Dermis blood vessel endothelial cell (primary cell): ENCODE measurements around the gene SLC22A23. TPM values are rescaled to one million over a fixed set of nuclear protein-coding genes. Genes with fewer than 3 reads are reported as not detected.
"Not testable (repeated sequence)": the region's sequence is repeated elsewhere in the genome, so short reads cannot be mapped to it uniquely, and the experiment has no call there.

Source experiments
- DNase-seq: peaks from one replicate; pipeline ENCODE4 v3.0.0; 2010
- total RNA-seq: library from RNA; depleted of rRNA; stranded (reverse); fragments of >200 nt; gene quantifications from 2 replicates; pipeline ENCODE4 v1.2.3, GENCODE V29; 2014

Gene SLC22A23
- total RNA-seq, 1 donor from 2014 or later: 58.5 TPM

- no peak for DNase-seq
These were observed 195.4 kb downstream of the SLC22A23 start for GRCh38 chr6:3261518-3261820.

GRCh38 chr6:3260772-3261517 is 195.9 kb downstream of the SLC22A23 start:
- no peak for DNase-seq

DNA sequence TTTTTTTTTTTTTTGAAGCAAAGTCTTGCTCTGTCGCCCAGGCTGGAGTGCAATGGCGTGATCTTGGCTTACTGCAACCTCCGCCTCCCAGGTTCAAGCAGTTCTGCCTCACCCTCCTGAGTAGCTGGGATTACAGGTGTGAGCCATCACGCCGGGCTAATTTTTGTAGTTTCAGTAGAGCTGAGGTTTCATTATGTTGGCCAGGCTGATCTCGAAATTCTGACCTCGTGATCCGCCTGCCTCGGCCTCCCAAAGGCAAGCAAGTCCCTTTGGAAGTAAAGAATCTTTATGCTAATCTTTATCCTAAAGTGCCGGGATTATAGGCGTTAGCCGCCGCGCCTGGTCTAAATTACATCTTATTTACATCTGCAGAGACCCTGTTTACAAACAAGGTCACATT is 196.6 kb downstream of the SLC22A23 start:
- no peak for DNase-seq

DNA sequence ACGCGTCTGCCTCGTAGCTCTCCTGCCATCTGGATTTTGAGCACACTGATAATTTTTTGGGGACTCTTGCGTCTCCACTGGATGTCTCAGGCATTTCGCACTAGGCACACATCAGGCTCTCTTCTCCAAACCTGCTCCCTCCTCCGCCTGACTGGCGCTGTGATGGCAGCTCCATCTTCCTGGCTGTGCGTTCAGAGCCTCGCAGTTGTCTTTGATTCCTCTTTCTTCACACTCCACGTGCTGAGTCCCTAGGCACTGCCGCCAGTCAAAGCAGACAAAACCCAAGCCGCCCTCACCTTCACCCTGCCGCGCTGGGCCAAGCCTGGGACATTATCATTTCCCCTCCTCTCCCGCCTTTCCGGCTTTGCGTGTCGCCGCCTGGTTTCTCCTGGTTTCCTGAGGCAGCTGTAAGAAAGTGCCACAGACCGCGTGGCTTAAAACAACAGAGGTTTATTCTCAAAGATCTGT is 197.3 kb downstream of the SLC22A23 start:
- peak; percentile 45 for DNase-seq

DNA sequence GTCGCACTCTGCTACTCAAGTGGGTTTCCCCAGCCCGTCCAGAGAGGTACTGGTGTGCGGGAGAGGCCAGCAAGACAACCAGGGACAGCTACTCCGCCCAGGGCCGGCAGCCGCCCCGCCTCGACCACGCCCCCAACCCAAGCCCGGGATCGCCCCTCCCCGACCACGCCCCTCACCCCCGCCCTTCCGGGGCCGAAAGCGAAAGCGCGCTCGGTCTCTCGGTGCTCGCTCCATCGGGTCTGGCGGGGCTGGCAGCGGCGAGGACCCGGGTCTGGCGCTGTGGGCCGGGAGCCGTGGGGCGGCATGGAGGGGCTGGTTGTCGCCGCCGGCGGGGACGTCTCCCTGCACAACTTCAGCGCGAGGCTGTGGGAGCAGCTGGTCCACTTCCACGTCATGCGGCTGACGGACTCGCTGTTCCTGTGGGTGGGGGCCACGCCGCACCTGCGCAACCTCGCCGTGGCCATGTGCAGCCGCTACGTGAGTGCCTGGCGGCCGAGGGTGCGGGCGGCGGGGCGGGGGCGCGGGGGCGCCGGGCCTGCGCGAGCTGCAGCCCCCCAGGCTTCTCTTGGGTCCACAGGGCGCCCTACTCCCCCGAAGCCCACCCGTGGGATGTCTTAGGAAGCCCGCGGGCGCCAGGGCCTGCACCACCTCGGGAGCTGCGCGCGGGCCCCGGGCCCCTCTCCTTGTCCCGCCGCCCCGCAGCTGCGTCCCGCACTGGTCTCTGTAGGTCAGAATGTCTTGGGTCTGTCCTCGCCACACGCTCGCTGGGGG is 197.9 kb downstream of the SLC22A23 start, which contains the start of gene PSMG4:
Gene PSMG4, plus strand, starts transcription at position 228 of the 771 bp plus-strand sequence. Its CDS starts 76 bp downstream, at position 304.
- peak; percentile 91 for DNase-seq

- DNase-seq: no peak
These were observed 198.6 kb downstream of the SLC22A23 start for GRCh38 chr6:3258201-3258600.

GRCh38 chr6:3253597-3253961 is 203.3 kb downstream of the SLC22A23 start:
- no peak for DNase-seq

GRCh38 chr6:3252861-3253596 is 203.8 kb downstream of the SLC22A23 start:
- no peak for DNase-seq

DNA sequence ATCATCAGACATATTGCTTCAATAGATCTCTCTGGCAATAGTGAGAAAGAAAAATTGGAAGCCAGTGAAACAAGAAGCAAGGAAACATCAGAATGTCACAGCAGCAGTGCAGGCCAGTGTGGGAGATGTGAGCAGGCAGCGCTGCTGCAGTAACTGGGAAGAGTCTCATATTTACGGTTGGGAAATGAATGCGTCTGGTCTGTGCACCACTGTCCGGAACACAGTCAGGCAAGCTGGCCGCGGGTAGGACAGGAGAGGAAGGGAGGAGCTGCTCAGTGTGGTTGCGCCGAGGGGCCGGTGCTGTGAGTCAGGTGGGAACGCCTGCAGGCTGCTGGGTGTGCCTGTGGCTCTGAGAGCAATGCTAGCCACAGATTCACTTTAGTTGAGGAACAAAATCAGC is 204.5 kb downstream of the SLC22A23 start:
- DNase-seq: peak; percentile 48

GRCh38 chr6:3251462-3252314 is 205.2 kb downstream of the SLC22A23 start:
- DNase-seq: peak; percentile 88

GRCh38 chr6:3250231-3250675 is 206.6 kb downstream of the SLC22A23 start:
- no peak for DNase-seq

GRCh38 chr6:3249821-3250220 is 207.0 kb downstream of the SLC22A23 start:
- no peak for DNase-seq

DNA sequence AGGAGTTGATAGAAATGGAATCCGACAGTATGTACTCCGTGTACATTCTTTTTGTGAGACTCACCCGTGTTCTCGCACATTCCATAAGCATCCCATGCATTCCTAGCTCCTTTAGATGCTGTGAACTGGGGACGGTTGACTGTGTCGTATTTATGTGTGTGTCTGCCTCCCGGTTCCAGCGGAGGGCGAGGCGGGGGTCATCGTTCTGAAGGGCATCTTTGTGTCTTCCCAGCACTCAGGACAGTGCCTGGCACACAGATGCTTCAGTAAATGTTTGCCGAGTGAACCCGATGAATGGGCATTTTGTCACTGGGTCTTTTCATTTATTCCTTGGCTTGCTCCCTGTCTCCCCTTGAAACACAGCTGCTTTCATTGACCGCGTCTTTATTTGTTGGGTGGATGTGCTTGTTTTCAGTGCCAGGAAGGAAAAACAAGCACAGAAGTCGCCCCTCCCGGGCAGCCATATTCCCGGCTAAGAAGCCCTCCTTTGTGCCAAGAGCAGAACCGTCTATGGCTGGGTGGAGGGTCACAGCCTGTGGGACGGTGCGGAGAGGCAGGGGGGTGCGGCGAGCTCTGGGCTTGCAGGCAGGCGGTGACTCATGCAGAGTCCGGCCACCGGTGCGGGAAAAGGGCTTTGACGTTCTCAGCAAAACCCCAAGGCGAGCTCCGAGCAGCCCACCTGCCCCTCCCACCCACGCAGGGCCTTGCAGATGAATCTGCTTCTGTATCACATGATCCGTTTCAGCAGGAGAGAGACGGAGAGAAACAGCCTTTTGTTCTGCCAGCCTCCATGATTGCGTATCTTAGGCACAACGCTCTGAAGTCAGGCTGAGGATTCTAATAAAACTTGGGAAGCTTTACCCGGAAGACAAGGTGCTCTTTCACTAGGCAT is 209.3 kb downstream of the SLC22A23 start:
- peak; percentile 66 for DNase-seq

- no peak for DNase-seq
These were observed 211.6 kb downstream of the SLC22A23 start for GRCh38 chr6:3245216-3245615.

DNA sequence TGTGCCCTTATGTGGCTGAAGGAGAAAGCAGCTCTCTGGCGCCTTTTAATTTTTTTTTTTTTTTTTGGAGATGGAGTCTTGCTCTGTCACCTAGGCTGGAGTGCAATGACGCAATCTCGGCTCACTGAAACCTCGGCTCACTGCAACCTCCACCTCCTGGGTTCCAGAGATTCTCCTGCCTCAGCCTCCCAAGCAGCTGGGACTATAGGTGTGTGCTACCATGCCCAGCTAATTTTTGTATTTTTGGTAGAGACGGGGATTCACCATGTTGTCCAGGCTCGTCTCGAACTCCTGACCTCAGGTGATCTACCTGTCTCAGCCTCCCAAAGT is 212.1 kb downstream of the SLC22A23 start:
- DNase-seq: not testable (repeated sequence)

- no peak for DNase-seq
These were observed 212.6 kb downstream of the SLC22A23 start for GRCh38 chr6:3244003-3244831.

- no peak for DNase-seq
These were observed 214.1 kb downstream of the SLC22A23 start for GRCh38 chr6:3242768-3243167.

DNA sequence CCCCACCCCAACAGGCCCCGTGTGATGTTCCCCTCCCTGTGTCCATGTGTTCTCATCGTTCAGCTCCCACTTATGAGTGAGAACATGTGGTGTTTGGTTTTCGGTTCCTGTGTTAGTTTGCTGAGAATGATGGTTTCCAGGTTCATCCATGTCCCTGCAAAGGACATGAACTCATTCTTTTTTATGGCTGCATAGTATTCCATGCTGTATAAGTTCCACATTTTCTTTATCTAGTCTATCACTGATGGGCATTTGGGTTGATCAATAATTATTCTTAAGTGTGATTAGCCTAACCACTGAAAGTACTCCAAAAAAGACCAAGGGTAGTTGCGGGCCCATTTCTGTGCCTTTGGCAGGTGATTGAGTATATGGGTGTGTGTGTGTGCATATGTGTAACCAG is 215.1 kb downstream of the SLC22A23 start:
- not testable (repeated sequence) for DNase-seq

- no peak for DNase-seq
These were observed 216.3 kb downstream of the SLC22A23 start for GRCh38 chr6:3240595-3240994.

DNA sequence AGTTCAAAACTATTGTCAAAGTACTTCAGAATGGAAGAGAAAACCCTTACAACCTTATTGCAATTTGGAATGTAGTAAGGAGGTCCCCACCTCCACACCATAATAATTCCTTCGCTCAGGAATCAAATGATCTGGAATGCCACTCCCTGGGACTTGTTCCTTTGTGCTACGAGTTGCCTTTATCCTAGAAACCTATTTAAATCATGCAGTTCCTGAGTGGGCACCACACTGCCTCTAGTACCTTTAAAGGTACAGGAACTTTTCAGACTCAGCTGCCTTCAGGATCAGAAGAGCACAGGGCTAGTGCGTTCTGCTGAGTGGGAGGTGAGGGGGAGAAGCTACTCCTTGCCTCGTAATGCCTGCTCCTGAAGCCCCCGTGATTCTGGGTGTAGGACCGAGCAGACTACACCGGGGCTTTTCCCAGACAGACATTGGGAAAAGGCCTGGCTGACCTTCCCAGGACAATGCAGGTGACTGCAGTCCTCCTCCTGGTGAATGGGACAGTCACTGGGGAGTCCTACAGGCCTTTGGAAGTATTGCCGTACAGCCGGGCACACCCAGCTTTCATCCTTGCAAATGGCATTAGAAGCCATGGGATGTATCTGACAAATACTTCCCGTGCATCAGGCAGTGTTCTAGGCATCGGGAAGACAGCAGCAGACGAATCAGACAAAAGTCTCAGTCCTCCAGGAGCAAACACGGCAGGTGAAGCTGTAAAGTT is 217.6 kb downstream of the SLC22A23 start:
- DNase-seq: no peak
